ENCODE data around the gene ZIC1. TPM values are rescaled to one million over a fixed set of nuclear protein-coding genes. Genes with fewer than 3 reads are reported as not detected.

The ZIC1 gene
- total RNA-seq, 1 experiment from 2014 or later: not detected

GRCh38 chr3:147396712-147397046, 12.5 kb upstream of the ZIC1 start:
- no peak overlapping the region for H3K23ac ChIP-seq (ENCODE audit: insufficient read length, low read depth, low read length)
- H4K5ac ChIP-seq (ENCODE audit: insufficient read length, low read depth, low read length): no peak overlapping the region
- H3K4me1 Mint-ChIP-seq: peaks cover 46 to 72% of the 10 kb centered on the region in 2 experiments
- no peak overlapping the region for H2BK20ac ChIP-seq (ENCODE audit: low read depth, low read length, poor library complexity, severe bottlenecking)
- H3K18ac ChIP-seq (ENCODE audit: insufficient read length, low read depth, low read length): no peak overlapping the region
- H4K20me1 ChIP-seq (ENCODE audit: control insufficient read depth, insufficient read depth, insufficient read length): no peaks in the 10 kb centered on the region
- H3K79me2 ChIP-seq (ENCODE audit: insufficient read depth, low read length): no peaks in the 10 kb centered on the region
- peaks cover 100% of the 10 kb centered on the region for H3K27me3 Mint-ChIP-seq (ENCODE audit: low read depth)
- peaks cover 64% of the 10 kb centered on the region for H3K27me3 ChIP-seq (ENCODE audit: insufficient read depth, low read length)
- H3K9me3 ChIP-seq (ENCODE audit: control insufficient read depth, low read depth, low read length): no peaks in the 10 kb centered on the region
- no peak overlapping the region for H2BK5ac ChIP-seq (ENCODE audit: insufficient read length, low read length)
- H3K56ac ChIP-seq (ENCODE audit: insufficient read length, low read depth, low read length): no peak overlapping the region
- H3K23me2 ChIP-seq (ENCODE audit: insufficient read length, low read depth, low read length, poor library complexity, severe bottlenecking): peaks cover 30% of the 10 kb centered on the region
- no CpG with 5 or more reads among the region's 17 CpGs for WGBS (ENCODE audit: extremely low coverage, insufficient read length, low lambda C conversion rate)
- peak overlapping the region; percentile 88 for H3K4me2 ChIP-seq (ENCODE audit: insufficient read depth, insufficient read length, low read length)
- no peak overlapping the region for H4K91ac ChIP-seq (ENCODE audit: insufficient read length, low read depth, low read length)
- H4K8ac ChIP-seq (replicated peaks; ENCODE audit: insufficient read length, low read depth, low read length): no peak overlapping the region
- no peak overlapping the region for H2AFZ ChIP-seq (ENCODE audit: low read length)
- H3K27ac Mint-ChIP-seq: no peak overlapping the region
- DNase-seq: no peak
- H3K36me3 Mint-ChIP-seq (ENCODE audit: insufficient read depth in 1 of 3, low read depth in 3 of 3): no peaks in the 10 kb centered on the region; a peak in 2 of 7 replicates
- H2BK12ac ChIP-seq (ENCODE audit: insufficient read length, low read depth, low read length): no peak overlapping the region
- H3K9ac ChIP-seq (ENCODE audit: extremely low read depth, insufficient read length, low read length): no peak overlapping the region
- no peak for TF ChIP-seq CTCF (conservative IDR thresholded peaks at IDR 0.05)
- no peak overlapping the region for H3K14ac ChIP-seq (ENCODE audit: insufficient read depth, low read length)
- H3K4me3 Mint-ChIP-seq: peak overlapping the region in 1 of 2 experiments; percentile 85; a peak in 3 of 5 replicates
- H2AK5ac ChIP-seq (ENCODE audit: insufficient read length, low read length): no peak overlapping the region
- no peak overlapping the region for H3K4ac ChIP-seq (ENCODE audit: low read depth, low read length)
- no peak overlapping the region for H3T11ph ChIP-seq (ENCODE audit: low read length)
- peaks cover 3 to 11% of the 10 kb centered on the region in 2 experiments; a peak in 2 of 5 replicates for H3K9me3 Mint-ChIP-seq
- no peaks in the 10 kb centered on the region for H3K79me1 ChIP-seq (ENCODE audit: insufficient read depth, low read depth, low read length, poor library complexity, severe bottlenecking)
- H2BK120ac ChIP-seq (ENCODE audit: low read depth, low read length, poor library complexity, severe bottlenecking): no peak overlapping the region
- no peak overlapping the region for H2BK15ac ChIP-seq (ENCODE audit: low read depth, low read length)
- peaks cover 8% of the 10 kb centered on the region for H3K4me1 ChIP-seq (ENCODE audit: insufficient read depth, low read length)
- no peak overlapping the region for H3K27ac ChIP-seq (ENCODE audit: insufficient read length, low read depth, low read length)
